H9 (cell line): ENCODE measurements around the gene RELL1. TPM values are rescaled to one million over a fixed set of nuclear protein-coding genes. Genes with fewer than 3 reads are reported as not detected.

Experiments
- DNase-seq: peaks from one replicate; pipeline ENCODE4 v3.0.0-alpha.2; 2017
- H2AFZ ChIP-seq: one replicate; pipeline ENCODE4 v1.6.1; 2013; ENCODE audit warnings: mild to moderate bottlenecking, low read length, control low read depth, moderate library complexity
- H2AK5ac ChIP-seq: 2 replicates; pipeline ENCODE4 v1.6.1; 2013; ENCODE audit warnings: low read length, control low read depth, mixed read lengths; ENCODE audit not compliant: insufficient read length
- H2BK120ac ChIP-seq: one replicate; pipeline ENCODE4 v1.6.1; 2013; ENCODE audit warnings: low read depth, mild to moderate bottlenecking, low read length, control low read depth, inconsistent platforms; ENCODE audit not compliant: poor library complexity, severe bottlenecking
- H2BK12ac ChIP-seq: 2 replicates; pipeline ENCODE4 v1.6.1; 2013; ENCODE audit warnings: low read length, control low read depth, mixed read lengths, low read depth; ENCODE audit not compliant: insufficient read length
- H2BK15ac ChIP-seq: 2 replicates; pipeline ENCODE4 v1.6.1; 2013; ENCODE audit warnings: low read depth, low read length, control low read depth
- H2BK20ac ChIP-seq: one replicate; pipeline ENCODE4 v1.6.1; 2013; ENCODE audit warnings: low read depth, mild to moderate bottlenecking, low read length, control low read depth, inconsistent platforms; ENCODE audit not compliant: poor library complexity, severe bottlenecking
- H2BK5ac ChIP-seq: 2 replicates; pipeline ENCODE4 v1.6.1; 2013; ENCODE audit warnings: low read length, control low read depth, mixed read lengths; ENCODE audit not compliant: insufficient read length
- H3K14ac ChIP-seq: 2 replicates; pipeline ENCODE4 v1.6.1; 2013; ENCODE audit warnings: low read length, control low read depth; ENCODE audit not compliant: insufficient read depth
- H3K18ac ChIP-seq: 2 replicates; pipeline ENCODE4 v1.6.1; 2013; ENCODE audit warnings: low read depth, mild to moderate bottlenecking, mixed read lengths, low read length, control low read depth; ENCODE audit not compliant: insufficient read length
- H3K23ac ChIP-seq: 2 replicates; pipeline ENCODE4 v1.6.1; 2013; ENCODE audit warnings: low read length, control low read depth, mixed read lengths, low read depth; ENCODE audit not compliant: insufficient read length
- H3K23me2 ChIP-seq: 2 replicates; pipeline ENCODE4 v1.6.1; 2013; ENCODE audit warnings: low read depth, mild to moderate bottlenecking, mixed read lengths, low read length, control low read depth; ENCODE audit not compliant: insufficient read length, poor library complexity, severe bottlenecking
- H3K27ac ChIP-seq: 2 replicates; pipeline ENCODE4 v1.5.1; 2013; ENCODE audit warnings: low read length, control low read depth, mixed read lengths, low read depth; ENCODE audit not compliant: insufficient read length
- H3K27me3 ChIP-seq: 2 replicates; pipeline ENCODE4 v1.6.1; 2013; ENCODE audit warnings: low read length, control low read depth, inconsistent platforms; ENCODE audit not compliant: insufficient read depth
- H3K4ac ChIP-seq: 2 replicates; pipeline ENCODE4 v1.6.1; 2013; ENCODE audit warnings: low read depth, mild to moderate bottlenecking, control low read depth, inconsistent platforms, low read length, moderate library complexity
- H3K4me1 ChIP-seq: 2 replicates; pipeline ENCODE4 v1.6.1; 2013; ENCODE audit warnings: low read length, control low read depth, inconsistent platforms; ENCODE audit not compliant: insufficient read depth
- H3K4me2 ChIP-seq: 2 replicates; pipeline ENCODE4 v1.6.1; 2013; ENCODE audit warnings: low read length, control low read depth, mixed read lengths; ENCODE audit not compliant: insufficient read length, insufficient read depth
- H3K56ac ChIP-seq: 2 replicates; pipeline ENCODE4 v1.6.1; 2013; ENCODE audit warnings: low read depth, mild to moderate bottlenecking, mixed read lengths, low read length, control low read depth; ENCODE audit not compliant: insufficient read length
- H3K79me1 ChIP-seq: 2 replicates; pipeline ENCODE4 v1.6.1; 2013; ENCODE audit warnings: low read depth, mild to moderate bottlenecking, moderate library complexity, low read length, control low read depth, inconsistent platforms; ENCODE audit not compliant: insufficient read depth, poor library complexity, severe bottlenecking
- H3K79me2 ChIP-seq: 2 replicates; pipeline ENCODE4 v1.6.1; 2013; ENCODE audit warnings: low read length, control low read depth, inconsistent platforms; ENCODE audit not compliant: insufficient read depth
- H3K9ac ChIP-seq: 2 replicates; pipeline ENCODE4 v1.6.1; 2013; ENCODE audit warnings: low read length, control low read depth, mixed read lengths; ENCODE audit not compliant: insufficient read length; ENCODE audit errors: extremely low read depth
- H3K9me3 ChIP-seq: one replicate; pipeline ENCODE4 v1.6.1; 2013; ENCODE audit warnings: low read depth, low read length, inconsistent platforms; ENCODE audit not compliant: control insufficient read depth
- H3T11ph ChIP-seq: one replicate; pipeline ENCODE4 v1.6.1; 2013; ENCODE audit warnings: mild to moderate bottlenecking, low read length, control low read depth, inconsistent platforms
- H4K20me1 ChIP-seq: one replicate; pipeline ENCODE4 v1.6.1; 2013; ENCODE audit not compliant: control insufficient read depth, insufficient read length, insufficient read depth
- H4K5ac ChIP-seq: 2 replicates; pipeline ENCODE4 v1.6.1; 2013; ENCODE audit warnings: low read depth, mild to moderate bottlenecking, mixed read lengths, low read length, control low read depth; ENCODE audit not compliant: insufficient read length
- H4K8ac ChIP-seq: replicated peaks from 2 replicates; pipeline ENCODE4 v1.6.1; 2013; ENCODE audit warnings: low read length, control low read depth, mixed read lengths, low read depth; ENCODE audit not compliant: insufficient read length
- H4K91ac ChIP-seq: 2 replicates; pipeline ENCODE4 v1.6.1; 2013; ENCODE audit warnings: low read depth, mild to moderate bottlenecking, moderate library complexity, mixed read lengths, low read length, control low read depth; ENCODE audit not compliant: insufficient read length
- H3K27ac Mint-ChIP-seq, 3 experiments: 2 replicates in 2 of 3; 3 replicates in 1 of 3; pipeline ENCODE4 v1.8.0; 2020 to 2021; ENCODE audit warnings: mixed read lengths in 3 of 3, mild to moderate bottlenecking in 1 of 3, moderate library complexity in 1 of 3
- H3K27me3 Mint-ChIP-seq: 2 replicates; pipeline ENCODE4 v1.8.0; 2021; ENCODE audit warnings: low read depth, mild to moderate bottlenecking, moderate library complexity, mixed read lengths
- H3K36me3 Mint-ChIP-seq, 3 experiments: 2 replicates in 2 of 3; 3 replicates in 1 of 3; pipeline ENCODE4 v1.8.0; 2020 to 2021; ENCODE audit warnings: low read depth in 3 of 3, mixed read lengths in 3 of 3; ENCODE audit not compliant: insufficient read depth in 1 of 3
- H3K4me1 Mint-ChIP-seq, 2 experiments: 2 replicates each; pipeline ENCODE4 v1.8.0; 2020; ENCODE audit warnings: mixed read lengths in 2 of 2
- H3K4me3 Mint-ChIP-seq, 2 experiments: 2 replicates in 1 of 2; 3 replicates in 1 of 2; pipeline ENCODE4 v1.8.0; 2020 to 2021; ENCODE audit warnings: mild to moderate bottlenecking in 2 of 2, mixed read lengths in 2 of 2, moderate library complexity in 1 of 2
- H3K9me3 Mint-ChIP-seq, 2 experiments: 2 replicates in 1 of 2; 3 replicates in 1 of 2; pipeline ENCODE4 v1.8.0; 2020; ENCODE audit warnings: mild to moderate bottlenecking in 2 of 2, mixed read lengths in 2 of 2, moderate library complexity in 1 of 2
- WGBS: extraction: QIAGEN DNeasy Blood & Tissue Kit; methylation state at CpG from one replicate; pipeline ENCODE4 v1.1.7; 2013; ENCODE audit warnings: missing lambda C conversion rate, low lambda C conversion rate, mixed read lengths; ENCODE audit not compliant: insufficient read length; ENCODE audit errors: extremely low coverage; 5-methylcytosine and 5-hydroxymethylcytosine counted together
- total RNA-seq: library from RNA; stranded (reverse); gene quantifications from 2 replicates; pipeline ENCODE4 v1.2.1, GENCODE V29; 2021
- TF ChIP-seq, protein P1 (sequence below): fragments of 200-600 bp; sonication (generic); conservative IDR thresholded peaks from 3 replicates; pipeline ENCODE4 v1.8.0; 2021; ENCODE audit warnings: antibody characterized with exemption, mild to moderate bottlenecking

The RELL1 gene
- total RNA-seq, 1 experiment from 2014 or later: 10.8 TPM

DNA sequence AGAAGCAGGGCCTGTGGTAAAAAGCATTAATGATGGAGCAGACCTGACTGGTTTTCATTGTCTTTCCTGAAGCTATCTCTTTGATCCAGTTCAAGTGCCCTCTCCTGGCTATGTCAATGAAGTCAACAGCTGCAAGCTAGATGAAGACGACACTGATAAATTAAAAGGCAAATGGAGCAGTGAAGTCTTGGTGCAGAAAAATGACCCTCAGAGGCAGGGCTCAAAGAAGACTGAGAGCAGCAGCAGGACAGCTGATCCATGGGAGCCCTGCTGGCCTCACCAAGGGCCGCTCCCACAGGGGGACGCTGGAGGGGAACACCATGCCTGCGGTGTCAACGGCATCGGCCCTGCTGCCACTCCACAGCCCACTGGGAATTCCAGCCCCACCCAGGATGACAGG, 96.2 kb downstream of the RELL1 start:
- Histone ChIP-seq H3K23me2 (no peaks in the 10 kb centered on the region), H3K14ac (no peak overlapping the region), H3K27ac (no peak overlapping the region), H2AFZ (no peak overlapping the region), H3K4me1 (no peaks in the 10 kb centered on the region; the same call in 1 of the 2 replicates), H4K20me1 (no peaks in the 10 kb centered on the region), H4K8ac (no peak overlapping the region), H2BK5ac (no peak overlapping the region), H2BK120ac (no peak overlapping the region), H3K4ac (no peak overlapping the region), H3T11ph (no peak overlapping the region), H3K18ac (no peak overlapping the region), H2BK15ac (no peak overlapping the region), H2AK5ac (no peak overlapping the region), H3K9ac (no peak overlapping the region), H2BK12ac (no peak overlapping the region), H3K9me3 (no peaks in the 10 kb centered on the region), H3K23ac (no peak overlapping the region), H3K79me2 (no peaks in the 10 kb centered on the region), H4K5ac (no peak overlapping the region), H4K91ac (no peak overlapping the region), H3K79me1 (no peaks in the 10 kb centered on the region), H3K56ac (no peak overlapping the region), H3K4me2 (no peak overlapping the region), H3K27me3 (no peaks in the 10 kb centered on the region), H2BK20ac (no peak overlapping the region)
- H3K4me1 Mint-ChIP-seq: peaks cover 12 to 13% of the 10 kb centered on the region in 2 experiments
- no peak overlapping the region for H3K27ac Mint-ChIP-seq
- no peaks in the 10 kb centered on the region for H3K36me3 Mint-ChIP-seq
- WGBS: no CpG with 5 or more reads among the region's 6 CpGs
- no peak for DNase-seq
- no peaks in the 10 kb centered on the region for H3K27me3 Mint-ChIP-seq
- TF ChIP-seq, protein P1, sequence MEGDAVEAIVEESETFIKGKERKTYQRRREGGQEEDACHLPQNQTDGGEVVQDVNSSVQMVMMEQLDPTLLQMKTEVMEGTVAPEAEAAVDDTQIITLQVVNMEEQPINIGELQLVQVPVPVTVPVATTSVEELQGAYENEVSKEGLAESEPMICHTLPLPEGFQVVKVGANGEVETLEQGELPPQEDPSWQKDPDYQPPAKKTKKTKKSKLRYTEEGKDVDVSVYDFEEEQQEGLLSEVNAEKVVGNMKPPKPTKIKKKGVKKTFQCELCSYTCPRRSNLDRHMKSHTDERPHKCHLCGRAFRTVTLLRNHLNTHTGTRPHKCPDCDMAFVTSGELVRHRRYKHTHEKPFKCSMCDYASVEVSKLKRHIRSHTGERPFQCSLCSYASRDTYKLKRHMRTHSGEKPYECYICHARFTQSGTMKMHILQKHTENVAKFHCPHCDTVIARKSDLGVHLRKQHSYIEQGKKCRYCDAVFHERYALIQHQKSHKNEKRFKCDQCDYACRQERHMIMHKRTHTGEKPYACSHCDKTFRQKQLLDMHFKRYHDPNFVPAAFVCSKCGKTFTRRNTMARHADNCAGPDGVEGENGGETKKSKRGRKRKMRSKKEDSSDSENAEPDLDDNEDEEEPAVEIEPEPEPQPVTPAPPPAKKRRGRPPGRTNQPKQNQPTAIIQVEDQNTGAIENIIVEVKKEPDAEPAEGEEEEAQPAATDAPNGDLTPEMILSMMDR: no peak
- H3K9me3 Mint-ChIP-seq: no peaks in the 10 kb centered on the region
- no peak overlapping the region for H3K4me3 Mint-ChIP-seq
